GM21367 (cell line): ENCODE data around the gene ZNF808.
"Not testable (repeated sequence)": the region's sequence is repeated elsewhere in the genome, so short reads cannot be mapped to it uniquely, and the experiment has no call there.

Experiments
- ATAC-seq: cut with Tn5 transposase; IDR thresholded peaks from one replicate; pipeline ENCODE4 v1.9.1; 2021; ENCODE audit not compliant: unreplicated experiment

Gene ZNF808

DNA sequence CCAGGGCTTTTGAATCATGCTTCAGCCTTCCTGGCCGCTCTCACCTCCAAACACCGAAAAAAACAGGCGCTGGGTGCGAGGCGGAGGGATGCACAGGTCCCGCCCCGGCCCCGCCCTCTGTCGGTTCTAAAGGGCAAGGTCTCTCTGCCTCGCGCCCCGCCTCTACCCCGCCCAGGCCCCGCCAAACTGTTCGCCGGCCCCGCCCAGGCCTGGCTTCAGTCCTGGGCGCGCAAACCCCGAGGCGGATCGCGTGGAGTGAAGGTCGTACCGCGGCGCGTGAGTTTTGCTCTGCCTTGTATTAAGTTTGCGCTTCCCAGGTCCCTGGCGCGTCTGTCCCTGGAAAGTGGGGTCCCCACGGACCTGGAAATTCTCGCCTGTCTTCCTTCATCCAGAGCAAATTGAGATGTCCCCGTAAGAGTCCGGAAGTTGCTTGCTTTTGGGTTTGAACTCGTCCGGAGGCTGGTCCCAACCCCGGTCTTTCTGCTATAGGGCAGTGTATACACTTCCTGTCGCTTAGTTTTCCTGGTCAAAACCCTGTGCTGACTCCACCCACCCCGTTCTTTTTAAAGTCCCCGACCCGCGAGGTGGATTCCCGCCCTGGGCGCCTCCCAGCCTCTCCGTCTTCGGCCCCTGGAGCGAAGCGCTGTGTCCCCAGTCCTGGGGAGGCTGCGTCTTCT lies 8.4 kb downstream of the ZNF808 start:
- peak; percentile 75 for ATAC-seq

DNA sequence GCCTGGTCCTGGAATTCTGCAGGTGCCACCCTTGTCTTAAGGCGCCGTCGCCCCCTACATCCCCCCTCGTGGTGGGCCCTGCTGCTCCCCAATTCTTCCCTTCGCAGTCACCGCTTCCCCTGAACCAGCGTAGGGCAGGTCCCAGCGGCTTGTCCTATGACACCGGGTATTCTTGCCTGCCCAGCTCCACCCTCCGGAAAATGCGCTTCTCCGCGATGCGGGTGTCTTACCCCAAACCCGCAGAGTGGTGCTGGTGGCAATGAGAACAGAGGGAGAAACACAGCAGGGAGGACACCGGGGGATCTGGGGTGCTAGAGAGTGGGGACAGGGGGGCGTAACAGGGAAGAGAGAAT lies 9.0 kb downstream of the ZNF808 start:
- ATAC-seq, result no peak

DNA sequence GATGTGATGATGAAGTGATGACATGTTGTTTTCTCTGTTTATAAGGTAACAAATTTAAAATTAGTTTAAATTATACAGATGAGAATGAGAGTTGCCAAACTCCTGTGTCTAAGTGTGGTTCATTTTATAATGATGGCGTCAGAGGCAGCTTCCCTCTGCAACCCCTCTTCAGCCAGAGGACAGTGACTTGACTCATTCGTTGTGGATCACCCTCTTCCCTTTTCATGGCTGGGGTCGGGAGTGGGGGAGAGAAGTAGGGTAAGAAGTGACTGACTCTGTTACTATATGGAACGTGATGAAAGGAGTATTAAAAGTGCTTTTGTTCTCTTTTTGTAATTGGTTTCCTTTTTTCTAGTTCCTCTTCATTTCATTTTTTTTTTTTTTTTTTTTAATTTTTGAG lies 11.3 kb downstream of the ZNF808 start:
- not testable (repeated sequence) for ATAC-seq

DNA sequence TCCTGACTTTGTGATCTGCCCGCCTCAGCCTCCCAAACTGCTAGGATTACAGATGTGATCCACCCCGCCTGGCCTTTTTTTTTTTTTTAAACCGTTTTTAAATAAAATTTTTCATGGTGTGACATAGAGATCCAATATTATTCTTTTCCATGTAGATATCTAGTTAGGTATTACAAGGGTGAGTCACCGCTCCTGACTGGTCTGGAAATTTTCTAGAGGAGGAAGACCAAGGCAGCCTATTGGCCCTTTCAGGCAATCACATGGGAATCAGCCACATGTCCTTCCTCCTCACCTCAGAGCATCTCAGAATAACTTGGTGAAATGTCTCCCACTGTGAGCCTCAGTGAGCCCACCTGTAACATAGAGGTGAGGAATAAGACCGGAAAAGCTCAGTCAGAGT lies 13.7 kb downstream of the ZNF808 start:
- not testable (repeated sequence) for ATAC-seq

DNA sequence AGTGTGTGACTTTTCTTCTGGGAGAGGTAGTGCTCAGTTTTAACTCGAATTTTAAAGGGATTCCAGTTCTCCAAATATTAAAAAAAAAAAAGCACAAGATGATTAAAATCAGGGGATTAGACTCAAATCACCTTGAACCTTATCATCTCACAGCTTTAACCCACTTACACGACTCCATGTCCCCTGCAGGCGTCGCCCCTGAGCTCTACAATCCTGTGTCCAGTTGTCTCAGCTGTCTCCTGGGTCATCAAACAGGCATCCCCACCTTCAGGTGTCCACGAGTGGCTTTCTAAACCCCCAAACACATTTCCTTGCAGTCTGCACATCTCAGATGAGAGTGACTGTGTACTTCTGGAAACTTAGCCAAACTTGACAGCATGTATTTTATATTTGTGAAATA lies 14.1 kb downstream of the ZNF808 start:
- ATAC-seq, result no peak

DNA sequence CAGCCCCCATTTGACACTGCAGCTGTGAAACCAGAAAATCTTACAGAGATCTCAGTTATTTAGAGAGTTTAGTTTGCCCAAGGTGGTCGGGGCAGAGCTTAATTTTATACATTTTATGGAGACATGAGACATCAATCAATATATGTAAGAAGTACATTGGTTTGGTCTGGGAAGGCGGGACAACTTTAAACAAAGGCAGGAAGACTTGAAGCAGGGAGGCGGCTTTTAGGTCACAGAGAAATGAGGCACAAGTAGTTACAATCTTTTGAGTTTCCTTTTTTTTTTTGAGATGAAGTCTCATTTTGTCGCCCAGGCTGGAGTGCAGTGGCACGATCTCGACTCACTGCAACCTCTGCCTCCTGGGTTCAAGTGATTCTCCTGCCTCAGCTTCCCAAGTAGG lies 15.1 kb downstream of the ZNF808 start:
- ATAC-seq, result not testable (repeated sequence)

DNA sequence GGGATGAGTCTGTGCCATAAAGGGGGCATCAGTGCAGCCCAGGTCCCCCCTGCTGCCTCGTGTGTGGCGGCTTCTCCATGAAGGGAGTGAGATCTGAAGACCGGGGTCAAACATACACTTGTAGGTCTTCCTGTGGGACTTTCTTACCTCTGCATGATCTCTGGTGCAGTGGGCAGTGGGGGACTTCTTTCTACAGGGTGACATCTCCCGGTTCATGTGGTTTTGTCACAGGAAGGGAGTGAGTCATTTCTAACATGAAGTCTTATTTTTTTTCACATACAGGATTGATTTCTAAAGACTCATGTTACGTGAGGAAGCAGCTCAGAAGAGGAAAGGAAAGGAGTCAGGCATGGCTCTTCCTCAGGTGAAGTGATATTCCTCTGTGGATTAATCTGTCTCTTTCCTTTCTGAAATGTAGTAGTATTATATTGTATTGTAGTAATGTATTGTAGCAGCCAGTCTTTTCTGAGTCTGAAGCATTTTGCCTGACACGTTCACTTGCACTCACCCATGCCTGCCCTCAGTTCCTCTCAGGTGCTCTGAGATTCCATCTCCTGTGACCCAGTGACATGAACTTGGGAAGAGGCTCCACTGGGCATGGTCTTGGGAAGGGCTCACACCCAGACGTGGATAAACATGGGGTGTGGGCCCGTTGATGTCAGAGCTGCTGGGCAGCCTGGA lies 15.7 kb downstream of the ZNF808 start:
- ATAC-seq, result no peak

DNA sequence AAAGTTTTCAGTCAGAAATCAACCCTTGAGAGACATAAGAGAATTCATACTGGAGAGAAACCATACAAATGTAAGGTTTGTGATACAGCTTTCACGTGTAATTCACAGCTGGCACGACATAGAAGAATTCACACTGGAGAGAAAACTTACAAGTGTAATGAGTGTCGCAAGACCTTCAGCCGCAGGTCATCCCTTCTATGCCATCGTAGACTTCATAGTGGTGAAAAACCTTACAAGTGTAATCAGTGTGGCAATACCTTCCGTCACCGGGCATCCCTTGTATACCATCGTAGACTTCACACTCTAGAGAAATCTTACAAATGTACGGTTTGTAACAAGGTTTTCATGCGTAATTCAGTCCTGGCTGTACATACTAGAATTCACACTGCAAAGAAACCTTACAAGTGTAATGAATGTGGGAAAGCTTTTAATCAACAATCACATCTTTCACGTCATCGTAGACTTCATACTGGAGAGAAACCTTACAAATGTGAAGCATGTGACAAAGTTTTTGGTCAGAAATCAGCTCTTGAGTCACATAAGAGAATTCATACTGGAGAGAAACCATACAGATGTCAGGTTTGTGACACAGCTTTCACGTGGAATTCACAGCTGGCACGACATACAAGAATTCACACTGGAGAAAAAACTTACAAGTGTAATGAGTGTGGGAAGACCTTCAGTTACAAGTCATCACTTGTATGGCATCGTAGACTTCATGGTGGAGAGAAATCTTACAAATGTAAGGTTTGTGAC lies 26.9 kb downstream of the ZNF808 start:
- no peak for ATAC-seq

DNA sequence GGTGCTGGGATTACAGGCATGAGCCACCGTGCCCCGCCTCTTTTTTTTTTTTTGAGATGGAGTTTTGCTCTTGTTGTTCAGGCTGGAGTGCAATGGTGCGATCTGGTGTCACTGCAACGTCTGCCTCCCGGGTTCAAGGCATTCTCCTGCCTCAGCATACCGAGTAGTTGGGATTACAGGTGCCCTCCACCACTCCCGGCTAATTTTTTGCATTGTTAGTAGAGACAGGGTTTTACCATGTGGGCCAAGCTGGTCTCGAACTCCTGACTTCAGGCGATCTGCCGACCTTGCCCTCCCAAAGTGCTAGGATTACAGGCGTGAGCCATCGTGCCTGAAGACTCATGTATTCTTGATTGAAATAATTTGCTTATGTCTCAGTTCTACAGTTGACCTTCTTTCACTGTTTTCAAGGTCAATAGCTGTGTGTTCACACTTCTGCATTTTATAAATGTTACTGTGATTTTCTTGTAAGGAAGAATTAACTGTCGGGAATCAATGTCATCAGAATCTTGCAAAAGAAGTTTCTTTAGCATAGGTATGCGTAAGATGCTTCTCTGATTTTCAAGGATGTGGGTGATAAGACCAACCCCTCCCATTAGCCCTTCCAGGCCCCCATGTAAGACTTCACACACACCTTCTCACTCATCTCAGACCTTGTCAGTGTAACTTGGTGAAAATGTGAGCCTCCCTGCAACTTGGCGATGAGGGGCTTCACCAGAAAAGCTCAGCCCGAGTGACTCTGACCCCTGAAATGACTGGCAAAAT lies 29.9 kb downstream of the ZNF808 start:
- no peak for ATAC-seq

DNA sequence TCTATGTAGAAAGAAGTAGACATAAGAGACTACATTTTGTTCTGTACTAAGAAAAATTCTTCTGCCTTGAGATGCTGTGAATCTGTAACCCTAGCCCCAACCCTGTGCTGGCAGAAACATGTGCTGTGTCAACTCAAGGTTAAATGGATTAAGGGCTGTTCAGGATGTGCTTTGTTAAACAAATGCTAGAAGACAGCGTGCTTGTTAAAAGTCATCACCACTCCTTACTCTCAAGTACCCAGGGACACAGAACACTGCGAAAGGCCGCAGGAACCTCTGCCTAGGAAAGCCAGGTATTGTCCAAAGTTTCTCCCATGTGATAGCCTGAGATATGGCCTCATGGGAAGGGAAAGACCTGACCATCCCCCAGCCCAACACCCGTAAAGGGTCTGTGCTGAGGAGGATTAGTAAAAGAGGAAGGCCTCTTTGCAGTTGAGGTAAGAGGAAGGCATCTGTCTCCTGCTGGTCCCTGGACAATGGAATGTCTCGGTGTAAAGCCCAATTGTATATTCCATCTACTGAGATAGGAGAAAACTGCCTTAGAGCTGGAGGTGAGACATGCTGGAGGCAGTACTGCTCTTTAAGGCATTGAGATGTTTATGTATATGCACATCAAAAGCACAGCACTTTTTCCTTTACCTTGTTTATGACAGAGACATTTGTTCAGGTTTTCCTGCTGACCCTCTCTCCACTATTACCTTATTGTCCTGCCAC lies 31.4 kb downstream of the ZNF808 start:
- not testable (repeated sequence) for ATAC-seq

DNA sequence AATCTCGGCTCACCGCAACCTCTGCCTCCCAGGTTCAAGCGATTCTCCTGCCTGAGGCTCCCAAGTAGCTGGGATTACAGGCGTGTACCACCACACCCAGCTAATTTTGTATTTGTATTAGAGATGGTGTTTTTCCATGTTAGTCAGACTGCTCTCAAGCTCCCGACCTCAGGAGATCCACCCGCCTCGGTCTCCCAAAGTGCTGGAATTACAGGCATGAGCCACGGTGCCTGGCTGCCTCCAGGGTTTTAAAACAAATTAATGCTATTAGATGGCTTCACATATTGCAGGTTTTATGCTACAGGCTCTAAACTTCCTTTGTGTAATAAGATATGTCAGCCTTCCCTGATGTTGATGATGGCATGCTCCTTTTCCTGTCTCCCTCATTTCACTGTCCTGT lies 34.1 kb downstream of the ZNF808 start:
- ATAC-seq, result not testable (repeated sequence)

DNA sequence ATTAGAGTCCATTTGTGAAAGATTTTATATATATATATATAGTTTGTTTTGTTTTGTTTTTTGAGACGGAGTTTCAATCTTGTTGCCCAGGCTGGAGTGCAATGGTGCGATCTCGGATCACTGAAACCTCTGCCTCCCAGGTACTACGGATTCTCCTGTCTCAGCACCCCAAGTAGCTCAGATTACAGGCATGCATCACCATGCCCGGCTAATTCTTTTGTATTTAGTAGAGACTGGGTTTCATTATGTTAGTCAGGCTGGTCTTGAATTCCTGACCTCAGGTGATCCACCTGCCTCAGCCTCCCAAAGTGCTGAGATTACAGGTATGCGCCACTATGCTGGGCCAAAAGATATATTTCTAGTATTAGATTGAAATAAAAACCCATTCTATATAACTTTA lies 38.7 kb downstream of the ZNF808 start:
- no peak for ATAC-seq

DNA sequence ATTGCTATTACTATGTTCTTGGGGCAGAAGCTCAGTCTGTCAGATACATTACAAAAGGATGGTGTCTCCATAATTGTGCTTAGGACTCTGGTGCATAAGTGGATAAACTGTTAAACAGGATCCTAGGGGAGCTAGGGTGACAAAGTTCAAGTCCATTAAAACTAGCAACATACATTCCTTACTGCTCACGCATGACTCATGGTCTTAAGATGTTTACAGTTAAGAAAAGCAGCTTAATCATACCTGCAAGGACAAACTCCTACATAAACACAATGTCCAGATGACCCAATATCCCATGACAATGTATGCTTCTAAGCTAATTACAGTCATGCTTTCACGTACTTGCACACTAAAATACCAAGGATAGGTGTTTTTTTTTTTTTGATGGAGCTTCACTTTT lies 39.1 kb downstream of the ZNF808 start:
- no peak for ATAC-seq

DNA sequence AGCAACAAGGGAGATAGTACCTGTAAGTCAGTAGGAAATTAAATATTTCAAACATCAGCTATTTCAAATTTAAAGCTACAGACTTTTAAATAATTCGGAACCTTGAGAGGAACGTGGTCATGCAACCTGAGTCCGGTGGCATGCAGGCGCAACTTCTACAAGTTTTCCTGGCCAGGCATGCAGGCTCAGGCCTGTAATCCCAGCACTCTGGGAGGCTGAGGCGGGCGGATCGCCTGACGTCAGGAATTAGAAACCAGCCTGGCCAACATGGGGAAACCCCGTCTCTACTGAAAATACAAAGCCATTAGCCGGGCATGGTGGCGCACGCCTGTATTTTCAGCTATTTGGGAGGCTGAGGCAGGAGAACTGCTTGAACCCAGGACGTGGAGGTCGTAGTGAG lies 40.5 kb downstream of the ZNF808 start:
- no peak for ATAC-seq

DNA sequence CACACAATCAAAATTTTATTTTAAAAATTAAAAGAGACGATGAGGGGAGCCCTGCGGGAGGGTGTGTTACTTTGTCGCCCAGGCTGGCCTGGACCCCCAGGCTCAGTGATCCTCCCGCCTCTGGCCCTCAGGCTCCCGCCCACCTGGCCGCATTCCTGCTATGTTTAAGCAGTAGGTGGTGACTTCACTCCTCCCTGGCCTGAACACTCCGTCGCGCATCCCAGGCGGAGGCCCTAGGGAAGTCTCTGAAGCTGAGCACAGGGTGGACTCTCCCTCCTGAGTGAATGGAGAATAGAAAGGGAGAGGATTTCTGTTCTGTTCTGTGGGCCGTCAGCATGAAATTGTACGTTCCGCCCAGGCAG lies 42.2 kb downstream of the ZNF808 start:
- not testable (repeated sequence) for ATAC-seq

DNA sequence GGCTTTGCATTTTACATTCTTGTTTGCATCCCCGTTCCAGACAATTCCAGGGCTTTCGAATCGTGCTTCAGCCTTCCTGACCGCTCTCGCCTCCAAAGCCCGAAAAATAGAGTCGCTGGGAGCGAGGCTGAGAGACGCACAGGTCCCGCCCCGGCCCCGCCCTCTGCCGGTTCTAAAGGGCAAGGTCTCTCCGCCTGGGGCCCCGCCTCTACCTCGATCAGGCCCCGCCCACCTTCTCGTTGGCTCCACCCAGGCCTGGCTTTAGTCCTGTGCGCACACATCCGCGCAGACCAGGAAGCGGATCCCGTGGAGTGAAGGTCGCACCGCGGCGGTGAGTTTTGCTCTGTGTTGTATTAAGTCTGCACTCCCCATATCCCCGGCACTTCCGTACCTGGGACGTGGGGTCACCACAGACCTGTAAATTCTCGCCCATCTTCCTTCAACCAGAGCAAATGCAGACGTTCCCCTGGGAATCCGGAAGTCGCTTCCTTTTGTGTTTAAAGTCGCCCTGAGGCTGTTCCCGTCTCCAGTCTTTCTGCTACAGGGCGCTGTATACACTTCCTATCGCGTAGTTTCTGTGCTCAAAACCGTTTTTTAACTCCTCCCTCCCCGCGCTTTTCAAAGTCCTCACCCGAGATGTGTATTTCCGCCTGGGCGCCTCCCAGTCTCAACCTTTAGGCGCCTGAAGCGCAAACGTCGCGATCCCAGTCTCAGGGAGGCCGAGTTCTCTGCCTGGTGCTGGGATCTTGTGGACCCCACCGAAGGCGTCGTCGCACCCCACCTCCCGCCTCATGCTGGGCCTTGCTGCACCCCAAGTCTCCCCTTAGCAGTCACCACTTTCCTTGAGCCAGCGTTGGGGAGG lies 42.8 kb downstream of the ZNF808 start, which contains the start of gene ZNF701:
Gene ZNF701, plus strand, starts transcription at position 288 of the 862 bp plus-strand sequence. CDS start 3,861 bp downstream, outside the sequence.
- ATAC-seq, result peak; percentile 91

DNA sequence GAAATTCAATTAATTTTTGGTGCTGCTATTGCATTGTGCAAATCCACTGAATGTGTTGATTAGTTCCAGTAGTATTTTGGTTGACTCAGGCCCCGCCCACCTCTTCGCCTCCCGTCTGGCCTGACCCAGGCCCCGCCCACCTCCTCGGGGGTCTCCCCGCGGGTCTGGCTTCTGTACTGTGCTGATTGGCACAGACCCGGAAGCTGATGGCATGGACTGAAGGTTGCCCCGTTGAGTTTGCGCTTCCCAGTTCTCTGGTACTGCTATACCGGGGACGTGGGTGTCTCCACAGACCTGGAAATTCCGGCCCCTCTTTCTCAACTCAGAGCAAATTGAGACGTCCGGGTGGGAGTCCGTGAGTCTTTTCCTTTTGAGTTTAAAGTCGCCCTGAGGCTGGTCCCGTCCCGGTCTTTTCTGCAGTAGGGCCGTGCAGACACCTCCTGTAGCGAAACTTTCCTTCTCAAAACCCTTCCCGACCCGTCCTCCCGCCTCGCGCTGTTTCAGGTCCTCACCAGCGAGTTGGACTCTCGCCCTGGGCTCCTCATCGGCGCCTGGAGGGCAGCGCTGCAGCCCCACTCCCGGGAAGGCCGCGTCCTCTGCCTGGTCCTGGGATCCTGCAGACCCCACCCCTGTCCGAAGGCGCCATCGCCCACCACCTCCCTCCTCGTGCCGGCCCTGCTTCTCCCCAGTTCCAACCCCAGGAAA lies 57.4 kb downstream of the ZNF808 start:
- no peak for ATAC-seq

DNA sequence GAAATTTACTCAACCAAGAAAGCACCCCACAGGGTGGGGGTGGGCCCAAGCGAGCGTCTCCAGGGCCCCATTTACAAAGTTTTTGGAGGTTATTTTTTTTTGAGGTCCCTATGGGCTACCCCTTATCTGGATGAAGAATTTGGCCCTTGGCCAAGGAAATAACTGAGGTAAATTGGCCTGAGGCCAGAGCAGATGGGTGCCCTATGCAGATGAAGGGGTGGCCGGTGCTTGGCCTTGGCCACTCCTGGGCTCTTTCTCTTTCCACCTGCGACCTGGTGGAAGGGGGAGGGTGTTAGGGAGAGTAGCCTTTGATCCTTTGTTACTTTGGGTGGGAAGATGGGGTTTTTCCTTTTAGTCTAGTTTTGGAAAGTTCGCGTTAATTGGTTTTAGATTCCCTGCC lies 58.1 kb downstream of the ZNF808 start:
- ATAC-seq, result no peak

DNA sequence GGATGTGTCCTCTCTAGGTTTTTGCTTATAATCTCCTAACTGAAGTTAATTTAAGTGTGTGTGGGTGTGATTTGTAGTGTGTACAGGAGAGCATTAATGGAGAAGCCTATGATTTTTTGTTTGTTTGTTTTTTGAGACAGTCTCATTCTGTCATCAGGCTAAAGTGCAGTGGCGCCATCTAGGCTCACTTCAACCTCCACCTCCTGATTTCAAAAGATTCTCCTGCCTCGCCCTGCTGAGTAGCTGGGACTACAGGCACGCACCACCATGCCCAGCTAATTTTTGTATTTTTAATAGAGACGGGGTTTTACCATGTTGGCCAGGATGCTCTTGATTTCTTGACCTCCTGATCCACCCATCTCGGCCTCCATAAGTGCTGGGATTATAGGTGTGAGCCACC lies 63.3 kb downstream of the ZNF808 start:
- no peak for ATAC-seq
